ENCODE measurements around the gene SMG5.
A peak's percentile ranks its signal among the peaks of the same experiment; 100 is the strongest.

SMG5 gene

GRCh38 chr1:156212833-156213643, 69.6 kb downstream of the SMG5 start, which contains the start of gene PMF1:
TSS of gene PMF1 (plus strand) at chr1:156213007. CDS start at chr1:156213016, 9 bp downstream.
- H3K4me3 ChIP-seq (ENCODE audit: extremely low read depth, insufficient read depth, low read length, poor library complexity, severe bottlenecking): peak within 1 kb of the TSS; percentile 62
- WGBS, 2 experiments (ENCODE audit: insufficient coverage in 2 of 2): 0 to 1% methylated on average over 57 of the region's 61 CpGs
- no peaks in the 10 kb centered on the region for H3K9me3 ChIP-seq (ENCODE audit: control insufficient read depth, low read length)
- H3K36me3 ChIP-seq (ENCODE audit: control insufficient read depth, insufficient read depth, low read length): peaks cover 54% of the 10 kb centered on the region
- no peaks in the 10 kb centered on the region for H3K4me1 ChIP-seq (ENCODE audit: control insufficient read depth, insufficient read depth, low read length, poor library complexity, severe bottlenecking)
- H3K27ac ChIP-seq (ENCODE audit: low read depth, low read length, severe bottlenecking): peak within 1 kb of the TSS; percentile 98

- H3K4me3 ChIP-seq (ENCODE audit: extremely low read depth, insufficient read depth, low read length, poor library complexity, severe bottlenecking): peak overlapping the region; percentile 62
- peaks cover 59% of the 10 kb centered on the region for H3K36me3 ChIP-seq (ENCODE audit: control insufficient read depth, insufficient read depth, low read length)
- WGBS, 2 experiments (ENCODE audit: insufficient coverage in 2 of 2): 94 to 100% methylated on average over 1 to 7 of the region's 9 CpGs
- no peaks in the 10 kb centered on the region for H3K9me3 ChIP-seq (ENCODE audit: control insufficient read depth, low read length)
- H3K4me1 ChIP-seq (ENCODE audit: control insufficient read depth, insufficient read depth, low read length, poor library complexity, severe bottlenecking): no peaks in the 10 kb centered on the region
- H3K27ac ChIP-seq (ENCODE audit: low read depth, low read length, severe bottlenecking): peak overlapping the region; percentile 46
These were observed 70.5 kb downstream of the SMG5 start for GRCh38 chr1:156212130-156212529.

GRCh38 chr1:156211243-156211642, 71.4 kb downstream of the SMG5 start:
- Histone ChIP-seq H3K9me3 (ENCODE audit: control insufficient read depth, low read length) (no peaks in the 10 kb centered on the region), H3K4me1 (ENCODE audit: control insufficient read depth, insufficient read depth, low read length, poor library complexity, severe bottlenecking) (no peaks in the 10 kb centered on the region), H3K4me3 (ENCODE audit: extremely low read depth, insufficient read depth, low read length, poor library complexity, severe bottlenecking) (no peak overlapping the region), H3K27ac (ENCODE audit: low read depth, low read length, severe bottlenecking) (no peak overlapping the region), H3K36me3 (ENCODE audit: control insufficient read depth, insufficient read depth, low read length) (peaks cover 67% of the 10 kb centered on the region)
- 100% methylated on average over 1 of the region's 3 CpGs for WGBS, 2 experiments (ENCODE audit: insufficient coverage in 2 of 2)

DNA sequence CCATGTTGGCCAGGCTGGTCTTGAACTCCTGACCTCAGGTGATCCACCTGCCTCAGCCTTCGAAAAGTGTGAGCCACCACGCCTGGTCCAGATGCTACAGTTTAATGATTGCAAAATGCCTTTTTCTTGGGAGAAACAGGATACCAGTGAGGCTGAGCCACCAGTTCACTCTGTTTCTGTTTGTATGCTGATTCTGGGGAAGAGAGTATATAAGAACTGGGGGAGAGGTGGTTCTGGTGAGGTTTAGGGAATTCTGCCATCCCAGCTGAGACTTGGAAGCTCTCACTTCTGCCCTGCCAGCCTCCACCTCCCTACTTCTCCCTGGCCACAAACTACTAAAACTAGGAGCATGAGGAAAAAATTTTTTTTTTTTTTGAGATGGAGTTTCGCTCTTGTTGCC, 77.9 kb downstream of the SMG5 start:
- Histone ChIP-seq H3K4me3 (ENCODE audit: extremely low read depth, insufficient read depth, low read length, poor library complexity, severe bottlenecking) (no peak overlapping the region), H3K27ac (ENCODE audit: low read depth, low read length, severe bottlenecking) (no peak overlapping the region), H3K9me3 (ENCODE audit: control insufficient read depth, low read length) (no peaks in the 10 kb centered on the region), H3K36me3 (ENCODE audit: control insufficient read depth, insufficient read depth, low read length) (peaks cover 74% of the 10 kb centered on the region), H3K4me1 (ENCODE audit: control insufficient read depth, insufficient read depth, low read length, poor library complexity, severe bottlenecking) (no peaks in the 10 kb centered on the region)
- WGBS, 2 experiments (ENCODE audit: insufficient coverage in 2 of 2): 87 to 100% methylated on average over 2 of the region's 3 CpGs

DNA sequence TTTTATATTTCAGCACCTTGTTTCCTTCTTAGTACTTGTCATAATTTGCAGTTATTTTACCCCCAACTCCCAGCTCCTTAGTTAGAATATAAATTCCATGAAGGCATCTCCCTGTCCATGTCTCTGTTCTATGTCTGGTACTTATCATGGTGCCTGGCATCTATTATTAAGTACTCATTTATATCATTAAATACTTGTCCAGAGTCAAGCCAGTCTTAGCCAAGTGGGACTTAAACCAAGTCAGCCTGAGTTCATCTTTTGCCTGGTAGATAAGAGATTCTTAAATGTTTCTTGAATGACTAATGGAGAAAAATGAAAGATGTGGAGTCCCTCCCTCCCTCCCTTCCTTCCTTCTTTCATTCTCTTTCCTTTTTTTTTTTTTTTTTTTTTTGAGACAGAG, 79.3 kb downstream of the SMG5 start:
- Histone ChIP-seq H3K4me1 (ENCODE audit: control insufficient read depth, insufficient read depth, low read length, poor library complexity, severe bottlenecking) (no peaks in the 10 kb centered on the region), H3K27ac (ENCODE audit: low read depth, low read length, severe bottlenecking) (no peak overlapping the region), H3K36me3 (ENCODE audit: control insufficient read depth, insufficient read depth, low read length) (peaks cover 72% of the 10 kb centered on the region), H3K9me3 (ENCODE audit: control insufficient read depth, low read length) (no peaks in the 10 kb centered on the region), H3K4me3 (ENCODE audit: extremely low read depth, insufficient read depth, low read length, poor library complexity, severe bottlenecking) (no peak overlapping the region)

GRCh38 chr1:156200044-156200443, 82.6 kb downstream of the SMG5 start:
- Histone ChIP-seq H3K4me3 (ENCODE audit: extremely low read depth, insufficient read depth, low read length, poor library complexity, severe bottlenecking) (no peak overlapping the region), H3K36me3 (ENCODE audit: control insufficient read depth, insufficient read depth, low read length) (peaks cover 65% of the 10 kb centered on the region), H3K4me1 (ENCODE audit: control insufficient read depth, insufficient read depth, low read length, poor library complexity, severe bottlenecking) (no peaks in the 10 kb centered on the region), H3K9me3 (ENCODE audit: control insufficient read depth, low read length) (no peaks in the 10 kb centered on the region), H3K27ac (ENCODE audit: low read depth, low read length, severe bottlenecking) (no peak overlapping the region)
- WGBS, 2 experiments (ENCODE audit: insufficient coverage in 2 of 2): 91 to 98% methylated on average over 8 of the region's 8 CpGs
